ENCODE measurements around the gene LRRC41. TPM values are rescaled to one million over a fixed set of nuclear protein-coding genes. Genes with fewer than 3 reads are reported as not detected.

Gene LRRC41
- total and polyA plus RNA-seq, 2 of the 13 experiments (the other 11 are each of a cell fraction or from before 2014, with no cell fraction given): 48.1 to 53.6 TPM

DNA sequence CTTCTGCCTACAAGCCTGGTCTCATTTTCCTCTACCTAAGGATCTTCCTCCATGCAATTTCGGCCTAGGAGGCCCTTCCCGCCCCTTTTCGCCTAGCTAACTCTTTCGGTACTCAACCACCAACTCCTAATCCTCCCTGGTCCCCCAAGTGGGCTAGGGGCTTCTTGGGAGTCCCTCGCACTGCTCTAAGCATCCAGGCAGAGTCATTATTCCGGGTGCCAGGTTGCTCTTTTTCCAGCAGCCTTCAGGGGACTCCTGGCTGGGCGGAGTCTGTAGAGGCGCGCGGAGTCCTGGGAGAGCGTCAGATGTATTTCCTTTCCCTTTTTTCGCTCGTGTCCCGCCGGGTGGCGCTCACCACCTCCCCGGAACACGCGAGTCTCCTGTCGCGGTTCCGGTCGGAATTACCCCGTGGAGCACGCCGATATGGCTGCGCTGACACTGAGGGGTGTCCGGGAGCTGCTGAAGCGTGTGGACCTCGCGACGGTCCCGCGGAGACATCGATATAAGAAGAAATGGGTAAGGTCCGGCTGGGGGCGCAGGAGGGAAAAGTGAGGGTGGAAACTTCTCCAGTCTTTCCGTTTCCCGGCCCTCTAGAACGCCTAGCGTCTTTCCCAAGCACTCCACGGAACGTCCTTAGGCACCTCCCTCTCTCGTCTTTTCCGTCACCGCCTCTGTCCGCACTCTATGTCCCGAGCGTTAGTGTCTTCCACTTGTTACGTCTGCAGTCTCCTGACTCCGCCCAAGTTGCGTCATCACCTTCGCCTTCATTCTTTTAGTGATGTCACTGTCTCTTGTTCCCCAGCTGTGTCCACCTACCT lies 37.2 kb upstream of the LRRC41 start, which contains the start of gene NSUN4 (continued):
- TF ChIP-seq TP53 (CRISPR knock-in tag; conservative IDR thresholded peaks at IDR 0.05) (peak; percentile 66; the same call in 1 of the 2 replicates), HDAC2 (CRISPR knock-in tag; IDR thresholded peaks at IDR 0.05) (peak; percentile 78), ZFP36L1 (CRISPR knock-in tag; IDR thresholded peaks at IDR 0.05) (no peak; the same call in 1 of the 2 replicates), HNRNPLL (IDR thresholded peaks at IDR 0.05; ENCODE audit: low read depth, low read length, poor library complexity, severe bottlenecking) (peak; percentile 54), ZFP90 (CRISPR knock-in tag; IDR thresholded peaks at IDR 0.05; ENCODE audit: borderline replicate concordance) (peak; percentile 82; the same call in 1 of the 2 replicates), TEAD2 (CRISPR knock-in tag; IDR thresholded peaks at IDR 0.05) (no peak), RAD51 (IDR thresholded peaks at IDR 0.05; ENCODE audit: borderline replicate concordance) (no peak), ZNF841 (CRISPR knock-in tag; IDR thresholded peaks at IDR 0.05; ENCODE audit: borderline replicate concordance) (no peak), ZNF629 (CRISPR knock-in tag; conservative IDR thresholded peaks at IDR 0.05) (peak; percentile 34; the same call in 1 of the 2 replicates), ZNF749 (CRISPR knock-in tag; IDR thresholded peaks at IDR 0.05; ENCODE audit: borderline replicate concordance) (no peak), TBX2 (CRISPR knock-in tag; IDR thresholded peaks at IDR 0.05; ENCODE audit: borderline replicate concordance) (peak; percentile 30; the same call in 1 of the 2 replicates), CENPT (CRISPR knock-in tag; IDR thresholded peaks at IDR 0.05; ENCODE audit: low read depth) (no peak), ZNF598 (CRISPR knock-in tag; IDR thresholded peaks at IDR 0.05; ENCODE audit: borderline replicate concordance) (no peak), ZBTB42 (CRISPR knock-in tag; IDR thresholded peaks at IDR 0.05) (no peak), ZSCAN21 (CRISPR knock-in tag; IDR thresholded peaks at IDR 0.05; ENCODE audit: borderline replicate concordance) (no peak), CREM (IDR thresholded peaks at IDR 0.05) (peak; percentile 63), CREM (CRISPR knock-in tag; IDR thresholded peaks at IDR 0.05) (no peak), GZF1 (CRISPR knock-in tag; IDR thresholded peaks at IDR 0.05) (no peak), BHLHE40 (IDR thresholded peaks at IDR 0.05; ENCODE audit: low read length) (no peak; the same call in 1 of the 2 replicates), TMF1 (CRISPR knock-in tag; IDR thresholded peaks at IDR 0.05; ENCODE audit: low read depth) (peak; percentile 82), ZFP36 (IDR thresholded peaks at IDR 0.05; ENCODE audit: borderline replicate concordance, low read depth, low read length, partially characterized antibody) (no peak)
- TF ChIP-seq, protein P1, sequence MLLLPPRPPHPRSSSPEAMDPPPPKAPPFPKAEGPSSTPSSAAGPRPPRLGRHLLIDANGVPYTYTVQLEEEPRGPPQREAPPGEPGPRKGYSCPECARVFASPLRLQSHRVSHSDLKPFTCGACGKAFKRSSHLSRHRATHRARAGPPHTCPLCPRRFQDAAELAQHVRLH (CRISPR knock-in tag; IDR thresholded peaks at IDR 0.05; ENCODE audit: borderline replicate concordance, low read depth): no peak; the same call in 1 of the 2 replicates
- TF ChIP-seq, protein P2, sequence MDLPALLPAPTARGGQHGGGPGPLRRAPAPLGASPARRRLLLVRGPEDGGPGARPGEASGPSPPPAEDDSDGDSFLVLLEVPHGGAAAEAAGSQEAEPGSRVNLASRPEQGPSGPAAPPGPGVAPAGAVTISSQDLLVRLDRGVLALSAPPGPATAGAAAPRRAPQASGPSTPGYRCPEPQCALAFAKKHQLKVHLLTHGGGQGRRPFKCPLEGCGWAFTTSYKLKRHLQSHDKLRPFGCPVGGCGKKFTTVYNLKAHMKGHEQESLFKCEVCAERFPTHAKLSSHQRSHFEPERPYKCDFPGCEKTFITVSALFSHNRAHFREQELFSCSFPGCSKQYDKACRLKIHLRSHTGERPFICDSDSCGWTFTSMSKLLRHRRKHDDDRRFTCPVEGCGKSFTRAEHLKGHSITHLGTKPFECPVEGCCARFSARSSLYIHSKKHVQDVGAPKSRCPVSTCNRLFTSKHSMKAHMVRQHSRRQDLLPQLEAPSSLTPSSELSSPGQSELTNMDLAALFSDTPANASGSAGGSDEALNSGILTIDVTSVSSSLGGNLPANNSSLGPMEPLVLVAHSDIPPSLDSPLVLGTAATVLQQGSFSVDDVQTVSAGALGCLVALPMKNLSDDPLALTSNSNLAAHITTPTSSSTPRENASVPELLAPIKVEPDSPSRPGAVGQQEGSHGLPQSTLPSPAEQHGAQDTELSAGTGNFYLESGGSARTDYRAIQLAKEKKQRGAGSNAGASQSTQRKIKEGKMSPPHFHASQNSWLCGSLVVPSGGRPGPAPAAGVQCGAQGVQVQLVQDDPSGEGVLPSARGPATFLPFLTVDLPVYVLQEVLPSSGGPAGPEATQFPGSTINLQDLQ (CRISPR knock-in tag; IDR thresholded peaks at IDR 0.05): no peak
- TF ChIP-seq, protein P3, sequence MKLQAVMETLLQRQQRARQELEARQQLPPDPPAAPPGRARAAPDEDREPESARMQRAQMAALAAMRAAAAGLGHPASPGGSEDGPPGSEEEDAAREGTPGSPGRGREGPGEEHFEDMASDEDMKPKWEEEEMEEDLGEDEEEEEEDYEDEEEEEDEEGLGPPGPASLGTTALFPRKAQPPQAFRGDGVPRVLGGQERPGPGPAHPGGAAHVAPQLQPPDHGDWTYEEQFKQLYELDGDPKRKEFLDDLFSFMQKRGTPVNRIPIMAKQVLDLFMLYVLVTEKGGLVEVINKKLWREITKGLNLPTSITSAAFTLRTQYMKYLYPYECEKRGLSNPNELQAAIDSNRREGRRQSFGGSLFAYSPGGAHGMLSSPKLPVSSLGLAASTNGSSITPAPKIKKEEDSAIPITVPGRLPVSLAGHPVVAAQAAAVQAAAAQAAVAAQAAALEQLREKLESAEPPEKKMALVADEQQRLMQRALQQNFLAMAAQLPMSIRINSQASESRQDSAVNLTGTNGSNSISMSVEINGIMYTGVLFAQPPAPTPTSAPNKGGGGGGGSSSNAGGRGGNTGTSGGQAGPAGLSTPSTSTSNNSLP (IDR thresholded peaks at IDR 0.05; ENCODE audit: low read depth, low read length): peak; percentile 42; the same call in 1 of the 2 replicates
- TF ChIP-seq, protein P4, sequence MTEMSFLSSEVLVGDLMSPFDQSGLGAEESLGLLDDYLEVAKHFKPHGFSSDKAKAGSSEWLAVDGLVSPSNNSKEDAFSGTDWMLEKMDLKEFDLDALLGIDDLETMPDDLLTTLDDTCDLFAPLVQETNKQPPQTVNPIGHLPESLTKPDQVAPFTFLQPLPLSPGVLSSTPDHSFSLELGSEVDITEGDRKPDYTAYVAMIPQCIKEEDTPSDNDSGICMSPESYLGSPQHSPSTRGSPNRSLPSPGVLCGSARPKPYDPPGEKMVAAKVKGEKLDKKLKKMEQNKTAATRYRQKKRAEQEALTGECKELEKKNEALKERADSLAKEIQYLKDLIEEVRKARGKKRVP (CRISPR knock-in tag; IDR thresholded peaks at IDR 0.05): peak in 1 of 2 experiments; percentile 63; a peak in 2 of 4 replicates
